ENCODE results near the gene FAIM2. TPM values are rescaled to one million over a fixed set of nuclear protein-coding genes. Genes with fewer than 3 reads are reported as not detected.

The FAIM2 gene
- total and polyA plus RNA-seq, 9 of the 15 experiments (the other 6 are each of a cell fraction or from before 2014, with no cell fraction given), result 0.01 to 0.10 TPM; not detected in 7

- TF ChIP-seq ZNF318 (IDR thresholded peaks at IDR 0.05; ENCODE audit: borderline replicate concordance in 1 of 2, low read depth in 1 of 2) (no peak), ZNF395 (CRISPR knock-in tag; IDR thresholded peaks at IDR 0.05) (no peak), GMEB1 (CRISPR knock-in tag; IDR thresholded peaks at IDR 0.05) (no peak)
Measured at GRCh38 chr12:49887536-49888401, 15.9 kb downstream of the FAIM2 start (continued).
